PFSK-1 (cell line): ENCODE measurements around the gene SUPT5H.

Experiments
- POLR2AphosphoS5 ChIP-seq: IDR thresholded peaks from 2 replicates; pipeline ENCODE4 v1.6.1; 2012; ENCODE audit warnings: low read depth, mild to moderate bottlenecking, control low read depth, low read length, moderate library complexity
- REST ChIP-seq, 2 experiments: IDR thresholded peaks; 2 replicates each; pipeline versions ENCODE4 v1.6.1 to v1.8.0; 2011 to 2012; ENCODE audit warnings: low read depth in 2 of 2, low read length in 2 of 2, control low read depth in 1 of 2, inconsistent platforms in 1 of 2, mild to moderate bottlenecking in 1 of 2, moderate library complexity in 1 of 2; ENCODE audit not compliant: insufficient read depth in 1 of 2
- SIN3A ChIP-seq: IDR thresholded peaks from 2 replicates; pipeline ENCODE4 v1.6.1; 2012; ENCODE audit warnings: mild to moderate bottlenecking, low read length, moderate library complexity, borderline replicate concordance; ENCODE audit not compliant: insufficient read depth
- TAF1 ChIP-seq: IDR thresholded peaks from 2 replicates; pipeline ENCODE4 v1.6.1; 2012; ENCODE audit warnings: low read length, control low read depth, borderline replicate concordance; ENCODE audit not compliant: insufficient read depth

- TF ChIP-seq POLR2AphosphoS5 (no peak), REST (IDR thresholded peaks at IDR 0.05; ENCODE audit: insufficient read depth in 1 of 2, low read depth in 2 of 2, low read length in 2 of 2) (no peak), TAF1 (no peak), SIN3A (no peak)
Observed at GRCh38 chr19:39479916-39480315, 34.5 kb downstream of the SUPT5H start.
